Activated CD8-positive, alpha-beta T cell treated with anti-CD3 and anti-CD28 coated beads, Interleukin-2, amount 10 ng/mL, durations not matched to agents 7 days and 5 days (primary cell): ENCODE results near the gene ZSWIM4. TPM values are rescaled to one million over a fixed set of nuclear protein-coding genes. Genes with fewer than 3 reads are reported as not detected.

Experiments used
- ATAC-seq: fragments of 150-1000 bp; cut with Tn5 transposase; one replicate; pipeline ENCODE4 v1.10.0; 2021; ENCODE audit warnings: moderate library complexity
- CTCF ChIA-PET: fragments of 350-600 bp; sonication (Branson Sonifier 250); formaldehyde crosslinking; loops from one replicate; lab custom pipeline; 2021; ENCODE audit warnings: antibody characterized with exemption; lab: Charles Lee
- POLR2A ChIA-PET: fragments of 350-600 bp; sonication (Branson Sonifier 250); formaldehyde crosslinking; loops from one replicate; lab custom pipeline; 2021; ENCODE audit warnings: antibody characterized with exemption; lab: Charles Lee
- DNase-seq: peaks from one replicate; pipeline ENCODE4 v3.0.0-alpha.2; 2020
- H3K27ac Mint-ChIP-seq: one replicate; pipeline ENCODE4 v1.8.0; 2021; ENCODE audit warnings: mild to moderate bottlenecking, mixed read lengths
- H3K27me3 Mint-ChIP-seq: one replicate; pipeline ENCODE4 v1.8.0; 2021; ENCODE audit warnings: low read depth, mixed read lengths
- H3K36me3 Mint-ChIP-seq: one replicate; pipeline ENCODE4 v1.8.0; 2021; ENCODE audit warnings: low read depth, mixed read lengths
- H3K4me1 Mint-ChIP-seq: one replicate; pipeline ENCODE4 v1.8.0; 2021; ENCODE audit warnings: low read depth, mixed read lengths
- H3K4me3 Mint-ChIP-seq: one replicate; pipeline ENCODE4 v1.8.0; 2021; ENCODE audit warnings: mild to moderate bottlenecking, mixed read lengths
- H3K9me3 Mint-ChIP-seq: one replicate; pipeline ENCODE4 v1.8.0; 2022; ENCODE audit warnings: mixed read lengths; ENCODE audit not compliant: insufficient read depth
- total RNA-seq, 2 experiments: library from RNA; stranded (reverse); gene quantifications; one replicate each; pipeline ENCODE4 v1.2.3, GENCODE V29; 2021

ZSWIM4 gene
- total RNA-seq, 2 experiments from 2014 or later = 8.4 to 9.5 TPM

DNA sequence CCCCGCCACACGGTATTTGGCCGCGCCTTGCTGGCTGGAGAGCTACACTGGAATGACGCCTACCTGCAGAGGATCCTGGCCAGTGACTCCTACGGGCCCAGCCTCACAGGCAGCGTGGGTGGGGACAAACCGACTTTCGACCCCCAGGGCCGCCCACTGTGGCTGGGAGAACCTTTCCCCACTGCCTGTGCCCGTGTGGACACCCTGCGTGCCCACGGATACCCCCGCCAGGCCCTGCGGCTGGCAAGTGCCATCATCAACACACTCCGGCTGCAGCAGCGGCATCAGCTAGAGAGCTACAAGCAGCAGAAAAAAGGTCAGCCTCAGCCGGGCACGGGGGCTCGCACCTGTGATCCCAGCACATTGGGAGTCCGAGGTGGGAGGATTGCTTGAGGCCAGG, 19.3 kb downstream of the ZSWIM4 start:
- ChIA-PET CTCF (no interaction called here), POLR2A (no interaction called here)
- no peak for ATAC-seq
- Mint-ChIP-seq H3K9me3 (no peaks in the 10 kb centered on the region), H3K4me1 (peaks cover 8% of the 10 kb centered on the region), H3K36me3 (peaks cover 20% of the 10 kb centered on the region), H3K27me3 (no peaks in the 10 kb centered on the region), H3K4me3 (no peak overlapping the region), H3K27ac (no peak overlapping the region)
- no peak for DNase-seq

DNA sequence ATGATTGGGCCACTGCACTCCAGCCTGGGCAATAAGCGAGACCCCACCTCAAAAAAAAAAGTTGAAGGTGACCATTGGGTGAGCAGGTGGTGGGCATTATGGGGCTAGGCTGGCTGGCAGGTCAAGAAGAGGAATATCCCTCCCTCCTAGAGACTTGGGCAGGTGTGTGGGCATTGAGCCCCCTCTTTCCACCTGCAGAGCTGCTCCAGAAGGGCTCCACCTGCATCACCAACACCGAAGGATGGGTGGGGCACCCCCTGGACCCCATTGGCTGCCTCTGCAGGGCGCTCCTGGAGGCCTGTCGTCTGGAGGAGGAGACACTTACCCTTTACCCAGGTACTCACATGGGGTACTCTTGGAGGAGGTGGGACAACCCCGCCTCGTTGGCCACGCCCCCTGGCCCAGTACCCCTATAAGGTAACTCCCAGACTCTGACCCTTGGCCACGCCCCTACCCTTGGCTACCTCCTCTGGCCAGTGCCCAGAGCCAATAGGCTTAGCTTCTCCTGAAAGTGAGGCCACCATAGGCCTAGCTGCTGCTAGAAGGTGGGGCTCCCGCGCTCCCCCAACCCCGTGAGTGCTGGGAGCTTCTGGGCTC, 21.9 kb downstream of the ZSWIM4 start:
- ATAC-seq = peak; percentile 38
- POLR2A ChIA-PET = interaction anchor here (1.3 kb wide), 1 partner anchor 11 kb away, joined by 6 read pairs; no protein-coding TSS in a partner anchor
- no peaks in the 10 kb centered on the region for H3K9me3 Mint-ChIP-seq
- H3K27ac Mint-ChIP-seq = no peak overlapping the region
- DNase-seq = no peak
- H3K4me3 Mint-ChIP-seq = no peak overlapping the region
- peaks cover 8% of the 10 kb centered on the region for H3K4me1 Mint-ChIP-seq
- no peaks in the 10 kb centered on the region for H3K27me3 Mint-ChIP-seq
- peaks cover 19% of the 10 kb centered on the region for H3K36me3 Mint-ChIP-seq
- CTCF ChIA-PET = no interaction called here

DNA sequence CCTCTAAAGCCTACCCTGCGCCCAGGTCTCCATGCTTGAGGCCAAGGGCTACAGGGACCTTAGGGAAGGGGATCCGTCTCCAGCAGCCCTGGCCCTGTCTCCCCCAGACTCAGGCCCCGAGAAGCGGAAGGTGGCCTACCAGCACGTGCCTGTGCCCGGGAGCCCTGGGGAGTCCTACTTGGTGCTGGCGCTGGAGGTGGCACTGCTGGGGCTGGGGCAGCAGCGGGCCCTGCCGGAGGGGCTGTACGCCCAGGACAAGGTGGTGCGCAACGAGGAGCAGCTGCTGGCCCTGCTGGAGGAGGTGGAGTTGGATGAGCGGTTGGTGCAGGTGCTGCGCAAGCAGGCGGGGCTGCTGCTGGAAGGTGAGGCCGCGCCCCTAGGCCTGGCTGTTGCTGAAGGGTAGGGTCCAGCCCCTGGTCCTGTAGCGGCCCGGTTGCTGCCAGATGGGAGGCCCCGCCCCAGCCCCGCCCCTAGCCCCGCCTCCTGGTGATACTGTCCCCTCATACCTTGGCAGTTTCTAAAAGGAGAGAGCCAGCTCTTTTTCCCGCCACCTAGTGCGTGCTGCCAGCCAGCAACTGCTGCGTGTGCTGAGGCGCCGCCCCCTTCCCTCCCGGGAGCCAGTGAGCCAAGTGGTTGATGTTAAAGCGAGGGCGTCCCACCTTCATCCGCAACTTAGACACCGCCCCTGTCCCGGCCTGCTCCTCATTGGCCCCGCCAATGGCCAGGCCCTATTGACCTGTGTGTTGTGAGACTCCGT, 22.6 kb downstream of the ZSWIM4 start:
- H3K9me3 Mint-ChIP-seq = no peaks in the 10 kb centered on the region
- peak overlapping the region; percentile 5 for H3K4me3 Mint-ChIP-seq
- peak overlapping the region; percentile 9 for H3K27ac Mint-ChIP-seq
- DNase-seq (peak; percentile 34), ATAC-seq (peak; percentile 54)
- H3K4me1 Mint-ChIP-seq = peaks cover 8% of the 10 kb centered on the region
- H3K27me3 Mint-ChIP-seq = no peaks in the 10 kb centered on the region
- ChIA-PET CTCF (no interaction called here), POLR2A (no interaction called here)
- peaks cover 19% of the 10 kb centered on the region for H3K36me3 Mint-ChIP-seq

DNA sequence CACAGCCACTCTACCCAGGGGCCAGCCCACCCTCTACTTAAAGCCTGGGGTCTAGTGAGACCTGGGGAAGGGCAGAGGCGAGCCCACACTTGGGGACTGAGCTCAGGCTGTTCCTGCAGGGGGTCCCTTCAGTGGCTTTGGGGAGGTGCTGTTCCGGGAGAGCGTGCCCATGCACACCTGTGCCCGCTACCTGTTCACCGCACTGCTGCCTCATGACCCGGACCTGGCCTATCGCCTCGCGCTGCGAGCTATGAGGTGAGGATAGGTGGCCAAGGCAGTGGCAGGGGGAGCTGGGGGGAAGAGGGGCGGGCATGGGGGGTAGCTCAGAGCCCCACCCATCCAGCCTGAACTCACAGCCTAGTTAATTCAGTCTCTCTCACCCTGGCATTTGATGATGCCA, 24.0 kb downstream of the ZSWIM4 start:
- Mint-ChIP-seq H3K9me3 (no peaks in the 10 kb centered on the region), H3K36me3 (peaks cover 15% of the 10 kb centered on the region), H3K4me1 (peaks cover 7% of the 10 kb centered on the region), H3K4me3 (no peak overlapping the region), H3K27ac (no peak overlapping the region), H3K27me3 (no peaks in the 10 kb centered on the region)
- DNase-seq (no peak), ATAC-seq (no peak)
- POLR2A ChIA-PET = no interaction called here
- CTCF ChIA-PET = interaction anchor here (1.3 kb wide), 1 partner anchor 17 kb away, joined by 3 read pairs; no protein-coding TSS in a partner anchor

DNA sequence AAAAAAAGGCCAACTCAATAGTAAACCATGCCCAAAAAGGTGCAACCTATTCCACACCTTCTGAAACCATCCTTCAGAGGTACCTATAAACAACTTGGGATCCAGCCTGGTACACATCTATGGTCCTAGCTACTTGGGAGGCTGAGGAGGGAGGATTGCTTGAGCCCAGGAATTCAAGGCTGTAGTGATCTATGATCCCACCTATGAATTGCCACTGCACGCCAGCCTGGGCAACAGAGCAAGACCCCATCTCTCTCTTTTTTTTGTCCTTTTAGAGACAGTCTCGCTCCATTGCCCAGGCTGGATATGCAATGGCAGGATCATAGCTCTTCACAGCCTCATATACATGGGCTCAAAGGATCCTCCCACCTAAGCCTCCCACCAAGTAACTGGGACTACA, 26.0 kb downstream of the ZSWIM4 start:
- DNase-seq = no peak
- H3K4me1 Mint-ChIP-seq = peaks cover 3% of the 10 kb centered on the region

DNA sequence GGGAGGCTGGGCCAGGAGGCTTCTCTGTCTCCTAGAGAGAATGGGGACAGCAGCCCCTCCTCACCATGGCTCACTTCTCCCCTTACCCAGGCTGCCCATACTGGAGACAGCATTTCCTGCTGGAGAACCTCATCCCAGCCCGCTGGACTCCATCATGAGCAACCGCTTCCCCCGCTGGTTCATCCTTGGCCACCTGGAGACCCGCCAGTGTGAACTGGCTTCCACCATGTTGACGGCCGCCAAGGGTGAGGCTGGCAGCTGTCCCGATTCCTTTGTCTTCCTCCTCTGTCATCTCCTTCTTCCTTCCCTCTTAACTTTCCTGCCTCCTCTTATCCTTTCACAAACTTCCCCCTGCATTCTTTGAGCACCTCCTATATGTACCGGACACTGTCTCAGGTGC, 28.0 kb downstream of the ZSWIM4 start:
- Mint-ChIP-seq H3K4me1 (peaks cover 5% of the 10 kb centered on the region), H3K36me3 (peaks cover 19% of the 10 kb centered on the region), H3K27ac (no peak overlapping the region), H3K9me3 (no peaks in the 10 kb centered on the region), H3K27me3 (no peaks in the 10 kb centered on the region), H3K4me3 (no peak overlapping the region)
- CTCF ChIA-PET = interaction anchor here (1.0 kb wide), 2 partner anchors 9 to 11 kb away, joined by 3 to 7 read pairs; no protein-coding TSS in a partner anchor
- POLR2A ChIA-PET = interaction anchor here (0.9 to 1.2 kb wide), 2 partner anchors 13 to 23 kb away, joined by 3 to 7 read pairs; no protein-coding TSS in a partner anchor
- DNase-seq (no peak), ATAC-seq (no peak)

More for the DNA sequence above, 26.0 kb downstream of the ZSWIM4 start:
- POLR2A ChIA-PET = no interaction called here
- Mint-ChIP-seq H3K27me3 (no peaks in the 10 kb centered on the region), H3K9me3 (no peaks in the 10 kb centered on the region), H3K27ac (no peak overlapping the region), H3K36me3 (peaks cover 17% of the 10 kb centered on the region), H3K4me3 (no peak overlapping the region)
- CTCF ChIA-PET = interaction anchor here (1.0 to 1.4 kb wide), 2 partner anchors 32 to 41 kb away, joined by 3 read pairs; no protein-coding TSS in a partner anchor
- ATAC-seq = no peak

DNA sequence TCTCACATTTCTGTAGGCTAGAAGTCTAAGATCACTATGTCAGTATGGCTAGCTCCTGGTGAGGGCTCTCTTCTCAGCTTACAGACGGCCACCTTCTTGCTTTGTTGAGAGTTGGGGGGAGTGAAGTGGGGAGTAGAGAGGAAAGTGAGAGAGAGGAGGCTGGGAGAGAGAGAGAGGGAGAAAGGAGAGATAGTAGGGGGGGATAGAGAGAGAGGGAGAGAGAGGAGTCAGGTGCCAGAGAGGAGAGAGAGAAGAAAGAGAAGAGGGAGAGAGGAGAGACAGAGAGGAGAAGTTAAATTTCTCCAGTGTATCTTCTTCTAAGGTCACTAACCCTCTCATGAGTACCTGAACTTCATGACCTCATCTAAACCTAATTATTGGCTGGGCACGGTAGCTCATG, 28.7 kb downstream of the ZSWIM4 start:
- POLR2A ChIA-PET = interaction anchor here (0.7 to 1.2 kb wide), 4 partner anchors 13 to 40 kb away, joined by 3 to 7 read pairs (median 3); no protein-coding TSS in a partner anchor
- no peak overlapping the region for H3K27ac Mint-ChIP-seq
- DNase-seq (no peak), ATAC-seq (no peak)
- peaks cover 18% of the 10 kb centered on the region for H3K36me3 Mint-ChIP-seq
- H3K9me3 Mint-ChIP-seq = no peaks in the 10 kb centered on the region
- CTCF ChIA-PET = interaction anchor here (1.0 to 1.5 kb wide), 5 partner anchors 9 to 40 kb away, joined by 3 to 7 read pairs (median 5); no protein-coding TSS in a partner anchor
- no peaks in the 10 kb centered on the region for H3K27me3 Mint-ChIP-seq
- no peak overlapping the region for H3K4me3 Mint-ChIP-seq
- peaks cover 5% of the 10 kb centered on the region for H3K4me1 Mint-ChIP-seq

DNA sequence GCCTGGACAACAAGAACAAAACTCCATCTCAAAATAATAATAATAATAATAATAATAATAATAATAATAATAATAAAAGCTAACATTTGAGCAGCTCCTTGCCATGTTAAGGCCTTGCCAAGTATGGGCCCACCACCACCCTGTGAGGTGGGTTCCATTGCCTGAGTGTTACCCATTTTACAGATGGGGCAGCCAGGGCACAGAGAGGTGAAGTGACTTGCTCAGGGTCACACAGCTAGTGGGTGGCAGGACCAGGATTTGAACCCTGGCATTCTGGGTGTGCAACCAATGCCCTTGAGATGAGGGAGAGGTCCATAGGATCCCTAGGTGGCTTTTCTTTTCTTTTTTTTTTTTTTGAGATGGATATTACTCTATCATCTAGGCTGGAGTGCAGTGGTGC, 29.5 kb downstream of the ZSWIM4 start:
- H3K27ac Mint-ChIP-seq = no peak overlapping the region
- peaks cover 18% of the 10 kb centered on the region for H3K36me3 Mint-ChIP-seq
- ChIA-PET CTCF (interaction anchor here (1.2 to 1.5 kb wide), 3 partner anchors 28 to 40 kb away, joined by 3 to 6 read pairs (median 5); no protein-coding TSS in a partner anchor), POLR2A (interaction anchor here (0.6 to 1.2 kb wide), 2 partner anchors 12 to 27 kb away, joined by 3 to 7 read pairs; no protein-coding TSS in a partner anchor)
- no peak for DNase-seq
- no peaks in the 10 kb centered on the region for H3K9me3 Mint-ChIP-seq
- H3K27me3 Mint-ChIP-seq = no peaks in the 10 kb centered on the region
- H3K4me1 Mint-ChIP-seq = peaks cover 5% of the 10 kb centered on the region
- ATAC-seq = no peak
- no peak overlapping the region for H3K4me3 Mint-ChIP-seq

DNA sequence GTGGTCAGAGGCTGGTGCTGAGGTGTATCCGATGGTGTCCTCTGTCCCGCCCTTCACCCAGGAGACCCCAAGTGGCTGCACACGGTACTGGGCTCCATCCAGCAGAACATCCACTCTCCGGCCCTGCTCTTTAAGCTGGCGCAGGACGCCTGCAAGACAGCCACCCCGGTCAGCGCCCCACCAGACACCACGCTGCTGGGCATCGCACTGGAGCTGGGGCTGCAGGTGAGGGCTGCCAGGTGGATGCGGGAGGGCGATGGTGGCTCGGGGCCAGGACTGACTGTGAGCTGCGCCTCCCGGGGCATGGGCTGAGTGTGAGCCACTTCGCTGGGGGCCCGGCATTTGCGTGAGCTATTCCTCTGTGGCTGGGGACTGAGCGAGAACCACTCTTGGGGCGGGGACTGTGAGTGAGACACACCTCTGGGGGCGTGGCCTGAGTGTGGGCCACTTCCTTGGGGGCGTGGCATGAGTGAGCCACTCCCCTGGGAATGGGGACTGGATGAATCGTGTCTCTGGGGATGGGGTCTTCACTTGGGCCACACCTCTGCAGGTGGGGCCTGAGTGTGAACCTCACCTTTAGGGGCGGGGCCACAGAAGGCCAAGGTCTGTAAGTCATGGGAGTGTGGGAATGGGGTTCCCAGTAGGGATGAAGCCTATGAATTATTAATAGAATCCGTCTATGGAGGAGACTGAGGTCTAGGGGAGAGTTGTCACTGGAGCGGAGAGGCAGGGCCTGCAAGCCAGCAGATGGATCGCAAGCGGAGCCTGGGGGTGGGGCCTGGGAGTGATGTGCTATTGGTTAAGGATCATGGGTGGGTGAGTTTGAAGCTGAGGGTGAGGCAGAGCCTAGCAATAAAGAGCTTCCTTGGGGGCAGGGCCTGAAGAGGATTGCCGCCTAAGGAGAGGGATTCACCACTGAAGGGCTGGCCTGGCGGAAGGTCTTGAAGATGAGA, 30.5 kb downstream of the ZSWIM4 start:
- ATAC-seq (no peak), DNase-seq (no peak)
- Mint-ChIP-seq H3K27ac (no peak overlapping the region), H3K9me3 (no peaks in the 10 kb centered on the region), H3K4me1 (peaks cover 5% of the 10 kb centered on the region), H3K36me3 (peaks cover 27% of the 10 kb centered on the region), H3K4me3 (no peak overlapping the region), H3K27me3 (no peaks in the 10 kb centered on the region)
- CTCF ChIA-PET = interaction anchor here (1.0 to 1.5 kb wide), 2 partner anchors 41 to 236 kb away, joined by 3 to 6 read pairs; no protein-coding TSS in a partner anchor
- POLR2A ChIA-PET = interaction anchor here (0.6 kb wide), 1 partner anchor 16 kb away, joined by 3 read pairs; no protein-coding TSS in a partner anchor

DNA sequence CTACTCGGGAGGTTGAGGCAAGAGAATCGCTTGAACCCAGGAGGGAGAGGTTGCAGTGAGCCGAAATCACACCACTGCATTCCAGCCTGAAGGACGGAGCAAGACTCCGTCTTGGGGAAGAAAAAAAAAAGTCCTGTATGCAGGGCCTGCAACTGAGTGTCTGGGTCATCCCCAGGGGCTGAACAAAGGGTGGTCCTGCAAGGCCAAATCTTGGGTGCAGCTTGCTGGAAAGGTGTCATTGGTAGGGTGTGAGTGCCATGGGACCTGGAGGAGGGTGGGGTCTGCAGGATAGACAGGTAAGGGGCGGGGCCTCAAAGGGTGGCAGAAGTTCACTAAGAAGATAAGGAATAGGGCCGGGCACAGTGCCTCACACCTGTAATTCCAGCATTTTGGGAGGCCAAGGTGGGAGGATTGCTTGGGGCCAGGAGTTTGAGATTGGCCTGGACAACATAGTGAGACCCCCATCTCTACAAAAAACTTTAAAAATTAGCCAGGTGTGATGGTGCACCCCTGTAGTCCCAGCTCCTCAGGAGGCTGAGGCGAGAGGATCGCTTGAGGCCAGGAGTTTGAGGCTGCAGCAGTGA, 31.5 kb downstream of the ZSWIM4 start:
- H3K4me1 Mint-ChIP-seq = peaks cover 9% of the 10 kb centered on the region
- no peaks in the 10 kb centered on the region for H3K27me3 Mint-ChIP-seq
- ATAC-seq (no peak), DNase-seq (no peak)
- ChIA-PET CTCF (interaction anchor here (1.0 kb wide), 1 partner anchor 237 kb away, joined by 3 read pairs; no protein-coding TSS in a partner anchor), POLR2A (interaction anchor here (1.8 kb wide), 1 partner anchor 10 kb away, joined by 6 read pairs; no protein-coding TSS in a partner anchor)
- peaks cover 34% of the 10 kb centered on the region for H3K36me3 Mint-ChIP-seq
- H3K27ac Mint-ChIP-seq = peak overlapping the region; percentile 29
- H3K4me3 Mint-ChIP-seq = no peak overlapping the region
- no peaks in the 10 kb centered on the region for H3K9me3 Mint-ChIP-seq
